Stimulated activated CD8-positive, alpha-beta memory T cell treated with anti-CD3 and anti-CD28 coated beads, Interleukin-7, amount 100 ng/mL, for 48 hours (primary cell): ENCODE results near the gene RBL2.
"Not testable (repeated sequence)": the region's sequence is repeated elsewhere in the genome, so short reads cannot be mapped to it uniquely, and the experiment has no call there.

Experiments
- DNase-seq, 2 donors: peaks; one replicate each; pipeline ENCODE4 v3.0.0-alpha.2; 2020; ENCODE audit warnings: low read depth in 1 of 2; ENCODE audit errors: extremely low read depth in 1 of 2

The RBL2 gene, protein sequence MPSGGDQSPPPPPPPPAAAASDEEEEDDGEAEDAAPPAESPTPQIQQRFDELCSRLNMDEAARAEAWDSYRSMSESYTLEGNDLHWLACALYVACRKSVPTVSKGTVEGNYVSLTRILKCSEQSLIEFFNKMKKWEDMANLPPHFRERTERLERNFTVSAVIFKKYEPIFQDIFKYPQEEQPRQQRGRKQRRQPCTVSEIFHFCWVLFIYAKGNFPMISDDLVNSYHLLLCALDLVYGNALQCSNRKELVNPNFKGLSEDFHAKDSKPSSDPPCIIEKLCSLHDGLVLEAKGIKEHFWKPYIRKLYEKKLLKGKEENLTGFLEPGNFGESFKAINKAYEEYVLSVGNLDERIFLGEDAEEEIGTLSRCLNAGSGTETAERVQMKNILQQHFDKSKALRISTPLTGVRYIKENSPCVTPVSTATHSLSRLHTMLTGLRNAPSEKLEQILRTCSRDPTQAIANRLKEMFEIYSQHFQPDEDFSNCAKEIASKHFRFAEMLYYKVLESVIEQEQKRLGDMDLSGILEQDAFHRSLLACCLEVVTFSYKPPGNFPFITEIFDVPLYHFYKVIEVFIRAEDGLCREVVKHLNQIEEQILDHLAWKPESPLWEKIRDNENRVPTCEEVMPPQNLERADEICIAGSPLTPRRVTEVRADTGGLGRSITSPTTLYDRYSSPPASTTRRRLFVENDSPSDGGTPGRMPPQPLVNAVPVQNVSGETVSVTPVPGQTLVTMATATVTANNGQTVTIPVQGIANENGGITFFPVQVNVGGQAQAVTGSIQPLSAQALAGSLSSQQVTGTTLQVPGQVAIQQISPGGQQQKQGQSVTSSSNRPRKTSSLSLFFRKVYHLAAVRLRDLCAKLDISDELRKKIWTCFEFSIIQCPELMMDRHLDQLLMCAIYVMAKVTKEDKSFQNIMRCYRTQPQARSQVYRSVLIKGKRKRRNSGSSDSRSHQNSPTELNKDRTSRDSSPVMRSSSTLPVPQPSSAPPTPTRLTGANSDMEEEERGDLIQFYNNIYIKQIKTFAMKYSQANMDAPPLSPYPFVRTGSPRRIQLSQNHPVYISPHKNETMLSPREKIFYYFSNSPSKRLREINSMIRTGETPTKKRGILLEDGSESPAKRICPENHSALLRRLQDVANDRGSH

DNA sequence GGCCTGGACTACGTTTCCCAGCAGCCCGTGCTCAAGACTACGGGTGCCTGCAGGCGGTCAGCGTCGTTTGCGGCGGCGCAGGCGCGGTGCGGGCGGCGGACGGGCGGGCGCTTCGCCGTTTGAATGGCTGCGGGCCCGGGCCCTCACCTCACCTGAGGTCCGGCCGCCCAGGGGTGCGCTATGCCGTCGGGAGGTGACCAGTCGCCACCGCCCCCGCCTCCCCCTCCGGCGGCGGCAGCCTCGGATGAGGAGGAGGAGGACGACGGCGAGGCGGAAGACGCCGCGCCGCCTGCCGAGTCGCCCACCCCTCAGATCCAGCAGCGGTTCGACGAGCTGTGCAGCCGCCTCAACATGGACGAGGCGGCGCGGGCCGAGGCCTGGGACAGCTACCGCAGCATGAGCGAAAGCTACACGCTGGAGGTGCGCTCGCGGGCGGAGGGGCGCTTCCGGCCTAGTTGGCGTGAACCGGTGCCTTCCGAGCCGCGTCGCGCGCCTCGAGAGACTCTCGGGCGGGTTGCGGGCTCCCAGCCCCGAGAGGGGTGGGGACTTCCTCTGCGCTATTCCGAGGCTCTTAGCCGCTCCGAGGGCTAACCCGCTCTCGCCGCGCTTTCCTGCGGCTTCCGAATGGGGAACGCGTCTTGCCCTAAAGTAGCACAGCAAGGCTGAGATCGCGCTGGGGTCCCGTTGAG, at the start of gene RBL2:
Gene RBL2, plus strand, starts transcription at position 95 of the 689 bp plus-strand sequence. Its CDS starts 86 bp downstream, at position 181.
- peak; percentile 58 to 72 for DNase-seq

DNA sequence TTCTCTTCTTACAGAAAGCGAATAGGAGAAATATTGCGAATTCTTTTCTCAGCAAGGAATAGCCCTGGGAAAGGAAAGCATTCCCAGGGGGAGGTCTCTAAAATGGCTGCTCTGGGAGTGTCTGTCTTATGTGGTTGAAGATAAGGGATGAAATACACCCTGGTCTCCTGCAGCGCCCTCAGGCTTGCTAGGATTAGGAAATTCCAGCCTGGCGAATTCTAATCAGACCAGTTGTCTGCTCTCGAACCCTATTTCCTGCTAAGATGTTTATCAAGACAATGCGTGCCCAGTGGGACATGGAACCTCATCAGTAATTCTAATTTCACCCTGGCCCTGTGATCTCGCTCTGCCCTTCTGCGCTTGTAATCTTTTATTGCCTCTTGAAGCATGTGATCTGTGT, 49.7 kb upstream of the RBL2 start:
- DNase-seq = not testable (repeated sequence)

DNA sequence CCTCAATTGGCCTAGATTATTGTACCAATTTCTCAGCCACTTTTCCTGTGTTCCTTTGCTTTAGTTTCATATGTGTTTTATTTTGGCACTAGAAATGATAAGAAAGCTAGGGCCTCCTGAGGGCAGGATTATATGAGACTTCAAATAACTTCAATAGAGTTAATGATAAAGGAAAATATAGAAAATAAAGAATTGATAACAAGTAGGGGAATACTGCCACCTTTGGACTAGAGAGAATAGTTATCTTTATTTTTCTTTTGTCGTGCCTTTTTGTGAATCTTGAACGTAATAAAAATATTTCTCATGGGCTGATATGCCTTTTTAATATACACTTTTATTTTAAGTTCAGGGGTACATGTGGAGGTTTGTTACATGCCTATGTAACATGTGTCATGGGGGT, 29.3 kb upstream of the RBL2 start:
- no peak for DNase-seq

DNA sequence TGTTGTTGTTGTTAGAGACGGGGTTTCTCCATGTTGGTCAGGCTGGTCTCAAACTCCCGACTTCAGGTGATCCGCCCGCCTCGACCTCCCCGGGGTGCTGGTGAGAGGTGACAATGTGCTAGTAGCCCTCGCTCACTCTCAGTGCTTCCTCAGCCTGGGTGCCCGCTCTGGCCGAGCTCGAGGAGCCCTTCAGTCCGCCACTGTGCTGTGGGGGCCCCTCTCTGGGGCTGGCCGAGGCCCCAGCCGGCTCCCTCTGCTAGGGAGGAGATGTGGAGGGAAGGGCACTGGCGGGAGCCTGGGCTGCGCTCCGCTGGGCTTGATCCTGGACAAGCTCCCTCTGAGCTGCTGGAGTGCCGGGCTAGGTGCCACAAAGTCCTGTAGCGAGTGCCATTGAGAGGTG, 21.7 kb upstream of the RBL2 start:
- no peak for DNase-seq

DNA sequence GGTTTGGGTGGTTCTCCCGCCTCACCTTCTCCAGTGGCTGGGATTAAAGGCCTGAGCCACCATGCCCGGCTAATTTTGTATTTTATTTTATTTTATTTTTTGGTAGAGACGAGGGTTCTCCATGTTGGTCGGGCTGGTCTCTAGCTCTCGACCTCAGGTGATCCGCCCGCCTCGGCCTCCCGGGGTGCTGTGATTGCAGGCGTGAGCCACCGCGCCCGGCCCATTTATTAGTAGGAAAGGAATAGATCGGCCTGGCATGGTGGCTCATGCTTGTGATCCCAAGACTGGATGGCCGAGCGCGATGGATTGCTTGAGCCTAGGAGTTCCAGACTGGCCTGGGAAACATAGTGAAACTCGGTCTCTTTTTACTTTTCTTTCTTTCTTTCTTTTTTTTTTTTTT, 20.4 kb upstream of the RBL2 start:
- no peak for DNase-seq

DNA sequence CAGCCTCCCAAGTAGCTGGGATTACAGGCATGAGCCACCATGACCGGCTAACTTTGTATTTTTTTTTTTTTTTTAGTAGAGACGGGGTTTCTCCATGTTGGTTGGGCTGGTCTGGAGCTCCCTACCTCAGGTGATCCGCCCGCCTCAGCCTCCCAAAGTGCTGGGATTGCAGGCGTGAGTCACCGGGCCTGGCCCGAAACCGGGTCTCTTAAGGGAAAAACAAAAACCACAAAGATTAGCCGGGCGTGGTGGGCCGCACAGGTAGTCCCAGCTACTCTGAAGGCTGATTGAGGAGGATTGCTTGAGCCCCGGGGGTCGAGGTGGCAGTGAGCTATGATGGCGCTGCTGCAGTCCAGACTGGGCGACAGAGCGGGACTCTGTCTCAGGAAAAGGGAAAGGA, 19.9 kb upstream of the RBL2 start:
- DNase-seq = no peak

DNA sequence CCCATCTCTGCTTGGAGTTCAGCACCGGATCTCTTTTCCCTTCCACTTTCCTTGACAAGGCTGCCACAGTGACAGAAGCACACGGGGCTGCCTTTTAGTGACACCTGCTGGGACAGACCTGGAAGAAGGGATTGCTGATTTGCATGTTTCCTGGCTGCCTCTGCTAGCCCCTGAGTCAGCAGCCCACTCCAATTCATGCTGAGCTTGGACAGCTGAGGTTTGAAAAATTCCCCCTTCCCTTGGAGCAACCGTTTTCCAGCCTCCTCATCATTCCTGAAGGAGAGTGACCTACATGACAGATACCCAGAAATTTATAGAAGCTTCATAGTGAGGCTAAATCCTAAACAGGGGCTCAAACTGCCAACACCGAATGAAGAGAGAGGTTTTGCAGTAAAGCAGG, 18.8 kb upstream of the RBL2 start:
- DNase-seq = no peak

DNA sequence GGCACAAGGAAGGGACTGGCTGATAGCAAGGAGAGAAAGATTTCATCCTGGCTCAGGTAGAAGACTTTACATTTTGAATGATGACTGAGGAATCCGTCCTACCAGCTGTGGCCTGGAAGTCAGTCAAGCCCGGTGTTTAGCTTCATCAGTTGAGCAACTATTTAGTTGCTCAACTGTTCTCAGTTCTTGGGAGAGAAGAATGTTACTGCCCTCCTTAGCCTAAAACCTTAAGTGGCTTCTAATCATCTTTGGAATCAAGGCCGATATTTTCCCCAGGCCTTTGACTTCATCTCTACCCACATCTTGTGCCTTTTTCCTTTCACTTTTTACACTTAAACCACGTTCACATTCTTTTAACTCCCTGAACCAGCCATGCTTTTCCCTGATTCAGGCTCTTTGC, 17.3 kb upstream of the RBL2 start:
- no peak for DNase-seq

DNA sequence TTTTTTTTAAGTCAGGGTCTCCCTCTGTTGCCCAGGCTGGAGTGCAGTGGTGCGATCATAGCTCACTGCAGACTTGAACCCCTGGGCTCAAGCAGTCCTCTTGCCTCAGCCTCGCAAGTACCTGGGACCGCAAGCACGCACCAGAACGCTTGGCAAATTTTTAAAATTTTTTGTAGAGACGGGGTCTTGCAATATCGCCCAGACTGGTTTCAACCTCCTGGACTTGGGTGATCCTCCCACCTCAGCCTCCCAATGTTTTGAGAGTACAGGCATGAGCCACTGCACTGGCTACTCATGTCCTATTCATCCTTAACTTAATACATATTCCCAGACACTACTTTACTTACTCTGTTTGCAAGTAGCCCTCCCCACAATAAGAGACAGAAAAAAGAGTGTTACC, 16.3 kb upstream of the RBL2 start:
- no peak for DNase-seq

DNA sequence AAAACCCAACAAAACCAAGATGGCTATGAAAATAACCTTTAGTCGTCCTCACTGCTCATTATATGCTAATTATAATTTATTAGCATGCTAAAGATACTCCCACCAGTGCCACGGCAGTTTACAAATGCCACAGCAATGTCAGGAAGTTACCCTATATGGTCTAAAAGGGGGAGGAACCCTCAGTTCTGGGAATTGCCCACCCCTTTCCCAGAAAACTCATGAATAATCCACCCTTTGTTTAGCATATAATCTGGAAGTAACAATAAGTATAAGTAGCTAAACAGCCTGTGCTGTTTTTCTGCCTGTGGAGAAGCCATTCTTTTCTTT, 14.9 kb upstream of the RBL2 start:
- not testable (repeated sequence) for DNase-seq

DNA sequence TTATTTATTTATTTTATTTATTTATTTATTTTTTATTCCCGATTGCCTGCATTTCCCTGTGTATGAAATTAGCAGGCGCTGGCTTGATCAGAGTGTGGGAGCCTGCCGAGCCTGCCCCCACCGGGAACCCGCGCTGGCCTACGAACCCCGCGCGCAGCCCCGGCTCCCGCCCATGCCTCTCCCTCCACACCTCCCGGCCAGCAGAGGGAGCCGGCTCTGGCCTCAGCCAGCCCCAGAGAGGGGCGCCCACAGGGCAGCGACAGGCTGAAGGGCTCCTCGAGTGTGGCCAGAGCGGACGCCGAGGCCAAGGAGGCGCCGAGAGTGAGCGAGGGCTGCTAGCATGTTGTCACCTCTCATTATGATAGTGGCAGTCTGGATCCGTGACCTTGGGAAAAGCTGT, 13.0 kb upstream of the RBL2 start:
- no peak for DNase-seq

DNA sequence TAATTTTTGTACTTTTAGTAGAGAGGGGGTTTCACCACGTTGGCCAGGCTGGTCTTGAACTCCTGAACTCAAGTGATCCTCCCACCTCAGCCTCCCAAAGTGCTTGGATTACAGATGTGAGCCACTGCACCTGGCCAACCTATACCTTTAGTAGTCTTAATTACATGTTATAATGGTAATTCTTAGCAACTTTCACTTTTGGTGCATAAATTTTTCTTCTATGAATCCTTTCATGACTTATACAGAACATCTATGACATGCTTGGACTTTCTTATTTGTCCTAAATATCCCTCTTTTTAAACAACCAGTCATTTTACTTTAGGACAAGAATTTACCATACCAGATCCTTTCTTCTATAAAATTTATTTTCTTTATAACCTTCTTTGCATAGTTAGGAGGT, 10.3 kb upstream of the RBL2 start:
- DNase-seq = not testable (repeated sequence)

DNA sequence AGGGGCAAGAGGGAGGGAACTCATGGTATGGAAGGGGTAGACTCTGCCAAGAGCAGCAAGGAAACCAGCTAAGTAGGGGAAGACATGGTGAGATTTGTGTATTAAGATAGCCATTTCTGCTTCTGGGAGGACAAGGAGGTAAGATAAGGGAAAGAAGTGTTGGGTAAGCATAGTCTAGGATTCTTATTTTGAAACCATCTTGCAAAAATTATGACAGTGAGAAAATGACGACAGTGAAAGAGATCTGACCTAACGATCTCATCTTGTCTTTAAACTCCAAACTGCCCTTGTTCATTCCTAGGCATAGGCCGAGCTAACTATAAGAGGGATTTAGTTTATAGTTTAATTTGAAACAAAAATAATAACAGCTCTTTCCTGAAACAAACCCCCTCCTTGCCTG, 5.6 kb upstream of the RBL2 start:
- no peak for DNase-seq

DNA sequence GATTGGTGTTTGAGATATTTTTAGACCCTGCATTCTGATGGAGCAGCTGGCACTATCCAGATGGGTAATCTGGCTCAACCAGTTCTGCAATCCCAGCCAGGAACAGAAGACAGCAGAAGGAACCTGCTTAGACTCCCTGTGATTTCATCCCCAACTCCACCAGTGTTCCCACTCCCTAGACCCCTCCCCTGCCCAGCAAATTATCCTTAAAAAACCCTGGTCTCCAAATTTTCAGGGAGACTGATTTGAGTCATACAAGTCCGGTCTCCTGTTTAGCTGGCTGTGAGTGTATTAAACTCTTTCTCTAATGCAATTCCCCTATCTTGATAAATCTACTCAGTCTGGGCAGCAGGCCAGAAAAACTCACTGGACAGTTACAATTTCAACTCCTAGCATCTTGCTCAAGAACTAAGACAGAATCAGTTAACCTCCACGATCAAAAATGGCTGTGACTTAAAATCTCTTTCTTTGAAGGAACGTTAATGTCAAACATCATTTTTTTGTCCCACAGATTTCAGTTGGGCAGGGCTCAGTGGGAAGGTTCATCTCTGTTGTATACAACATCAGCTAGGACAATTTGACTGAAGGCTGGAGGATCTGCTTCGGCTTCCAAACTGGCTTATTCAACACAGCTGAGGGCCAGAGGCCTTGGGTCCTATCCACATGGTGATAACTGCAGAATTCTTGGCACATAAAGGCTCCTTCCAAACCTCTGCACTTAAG, 4.9 kb upstream of the RBL2 start:
- DNase-seq = no peak

DNA sequence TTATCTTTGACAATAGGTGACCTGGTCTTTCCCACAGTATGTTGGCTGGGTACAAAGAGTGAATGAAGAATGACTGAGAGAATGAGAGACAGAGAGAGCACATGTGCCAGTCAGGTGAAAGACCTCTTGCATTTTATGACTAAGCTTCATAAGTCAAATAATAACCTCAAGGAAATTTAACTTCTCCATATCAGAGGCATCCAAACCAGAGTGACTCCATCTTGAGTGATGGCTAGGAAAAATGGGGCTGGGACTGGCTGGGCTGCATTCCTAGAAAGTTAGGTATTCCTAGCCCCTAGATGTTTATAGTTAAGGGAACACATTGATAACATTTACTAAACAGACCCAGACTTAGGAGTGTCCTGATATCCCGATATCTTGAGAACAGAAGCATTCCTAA, 3.9 kb upstream of the RBL2 start:
- DNase-seq = no peak

DNA sequence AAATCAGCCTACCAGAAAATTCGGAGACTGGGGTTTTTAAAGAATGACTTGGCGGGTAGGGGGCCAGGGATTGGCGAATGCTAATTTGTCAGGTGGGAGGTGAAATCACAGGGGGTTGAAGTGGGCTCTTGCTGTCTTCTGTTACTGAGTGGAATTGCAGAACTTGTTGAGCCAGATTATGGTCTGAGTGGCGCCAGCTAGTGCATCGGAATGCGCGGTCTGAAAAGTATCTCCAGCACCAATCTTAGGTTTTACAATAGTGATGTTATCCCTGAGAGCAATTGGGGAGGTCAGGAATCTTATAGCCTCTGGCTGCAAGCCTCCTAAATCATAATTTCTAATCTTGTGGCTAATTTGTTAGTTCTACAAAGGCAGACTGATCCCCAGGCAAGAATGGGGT, 762 bp upstream of the RBL2 start:
- no peak for DNase-seq

DNA sequence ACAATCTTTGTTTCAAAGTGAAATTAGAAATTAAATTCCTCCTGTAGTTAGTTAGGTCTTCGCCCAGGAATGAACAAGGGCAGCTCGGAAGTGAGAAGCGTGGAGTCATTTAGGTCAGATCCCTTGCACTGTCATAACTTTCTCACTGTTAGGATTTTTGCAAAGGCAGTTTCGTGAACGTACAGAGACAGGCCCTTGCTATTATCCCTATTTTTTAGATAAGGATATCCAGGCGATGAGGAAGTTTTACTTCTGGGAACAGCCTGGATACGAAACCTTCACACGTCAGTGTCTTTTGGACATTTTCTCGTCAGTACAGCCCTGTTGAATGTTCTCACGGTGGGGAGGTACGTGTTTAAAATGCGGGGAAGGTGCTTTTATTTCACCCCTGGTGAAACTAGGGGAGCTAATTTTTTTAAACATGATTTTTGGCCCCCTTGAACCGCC, 318 bp upstream of the RBL2 start:
- no peak for DNase-seq

DNA sequence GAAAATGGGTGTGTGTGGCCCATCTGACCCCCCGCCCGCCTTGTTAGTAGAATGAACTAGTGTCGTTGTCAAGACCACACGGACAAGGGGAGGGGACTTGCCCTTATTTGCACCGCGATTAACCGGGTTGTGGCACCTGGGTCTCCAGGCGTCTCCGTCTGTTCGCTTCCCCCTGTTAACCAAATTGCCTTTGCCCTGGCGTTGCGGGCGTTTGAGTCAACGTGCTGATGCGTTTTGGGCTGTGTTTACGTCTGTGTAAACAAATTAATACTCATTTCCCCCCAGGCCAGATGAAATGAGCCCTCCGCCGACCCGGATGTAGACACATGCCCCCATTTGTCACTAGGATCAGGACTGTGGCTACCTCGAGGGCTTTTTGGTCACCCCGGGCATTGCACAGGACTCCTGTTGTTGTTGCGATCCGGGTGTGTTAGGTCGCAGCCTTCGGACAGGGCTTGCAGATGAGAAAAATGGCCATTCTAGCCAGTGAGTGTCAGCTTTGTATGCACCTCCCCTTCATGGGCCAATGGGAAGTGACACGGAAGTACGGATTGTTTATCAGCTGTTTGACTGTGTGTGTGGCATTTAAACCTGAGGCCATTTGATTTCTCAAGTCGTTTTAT, 906 bp downstream of the RBL2 start:
- DNase-seq = peak in 1 of 2 donors; percentile 22

DNA sequence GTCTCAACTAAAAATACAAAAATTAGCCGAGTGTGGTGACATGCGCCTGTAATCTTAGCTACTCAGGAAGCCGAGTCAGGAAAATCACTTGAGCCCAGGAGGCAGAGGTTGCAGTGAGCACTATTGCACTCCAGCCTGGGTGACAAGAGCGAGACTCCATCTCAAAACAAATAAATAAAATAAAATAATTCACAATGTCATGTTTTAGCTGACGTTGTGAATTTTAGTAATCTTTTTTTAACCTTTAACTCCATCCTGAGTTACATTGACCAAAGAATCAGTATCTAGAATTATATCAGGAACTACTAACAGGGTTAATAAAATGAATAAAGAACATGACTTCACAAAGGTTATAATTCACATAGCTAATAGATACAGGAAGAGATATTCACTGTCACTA, 5.9 kb downstream of the RBL2 start:
- no peak for DNase-seq

DNA sequence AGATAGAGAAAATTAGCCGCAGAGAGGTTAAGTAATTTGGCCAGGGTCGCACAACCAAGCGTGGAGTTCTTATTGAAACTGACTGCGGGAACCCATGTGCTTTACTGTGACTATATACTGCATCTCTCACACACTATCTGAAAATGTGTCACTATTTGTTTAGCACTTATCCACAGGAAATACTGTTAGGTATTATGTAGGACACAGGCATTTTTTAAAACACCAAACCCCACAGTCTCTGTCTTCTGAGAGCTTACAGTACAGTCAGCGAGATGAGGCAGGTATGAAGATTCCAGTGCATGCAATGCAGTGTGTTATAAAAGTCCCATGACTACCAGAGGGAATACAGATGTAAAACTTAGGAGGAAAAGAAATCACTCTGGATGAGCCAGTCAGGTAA, 11.3 kb downstream of the RBL2 start:
- DNase-seq = no peak
